HG02970 (cell line): Measurements from ENCODE around the gene USP10.
"Not testable (repeated sequence)": the region's sequence is repeated elsewhere in the genome, so short reads cannot be mapped to it uniquely, and the experiment has no call there.

ENCODE experiments used
- ATAC-seq: cut with Tn5 transposase; IDR thresholded peaks from one replicate; pipeline ENCODE4 v1.9.1; 2021; ENCODE audit warnings: mild to moderate bottlenecking, moderate library complexity, moderate number of reproducible peaks; ENCODE audit not compliant: unreplicated experiment, low FRiP score

USP10 gene

DNA sequence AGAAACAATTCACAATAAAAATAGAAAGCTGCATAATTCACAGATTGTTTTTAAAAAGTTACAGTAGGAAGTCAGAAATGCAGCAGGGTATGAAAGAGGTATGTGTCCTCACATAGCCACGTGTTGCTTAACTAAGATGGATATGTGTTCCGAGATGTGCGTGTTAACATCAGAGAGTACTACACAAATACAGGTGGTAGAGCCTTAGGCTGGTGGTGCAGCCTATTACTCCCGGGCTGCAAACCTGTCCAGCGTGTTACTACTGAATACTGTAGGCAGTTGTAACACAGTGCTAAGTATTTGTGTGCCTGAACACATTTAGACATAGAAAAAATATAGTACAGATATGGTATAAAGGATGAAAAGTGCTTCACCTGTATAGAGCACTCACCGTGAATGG, 46.4 kb downstream of the USP10 start:
- no peak for ATAC-seq

DNA sequence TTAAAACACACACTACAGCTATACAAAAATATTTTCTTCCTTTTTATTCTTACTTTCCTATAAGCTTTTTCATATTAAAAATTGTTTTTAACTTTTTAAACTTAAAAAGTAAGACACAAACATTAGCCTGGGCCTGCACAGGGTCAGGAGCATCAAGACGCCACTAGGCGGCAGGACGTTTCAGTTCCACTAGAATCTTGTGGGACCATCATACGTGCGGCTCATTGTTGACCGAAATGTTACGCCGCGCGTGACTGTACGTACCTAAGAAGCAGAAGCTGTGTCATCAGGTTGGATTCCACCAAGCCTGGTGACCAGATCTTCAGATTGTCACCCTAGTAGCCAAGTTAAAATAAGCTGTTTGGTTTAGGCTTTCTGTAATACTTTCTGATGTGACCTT, 47.1 kb downstream of the USP10 start:
- no peak for ATAC-seq

DNA sequence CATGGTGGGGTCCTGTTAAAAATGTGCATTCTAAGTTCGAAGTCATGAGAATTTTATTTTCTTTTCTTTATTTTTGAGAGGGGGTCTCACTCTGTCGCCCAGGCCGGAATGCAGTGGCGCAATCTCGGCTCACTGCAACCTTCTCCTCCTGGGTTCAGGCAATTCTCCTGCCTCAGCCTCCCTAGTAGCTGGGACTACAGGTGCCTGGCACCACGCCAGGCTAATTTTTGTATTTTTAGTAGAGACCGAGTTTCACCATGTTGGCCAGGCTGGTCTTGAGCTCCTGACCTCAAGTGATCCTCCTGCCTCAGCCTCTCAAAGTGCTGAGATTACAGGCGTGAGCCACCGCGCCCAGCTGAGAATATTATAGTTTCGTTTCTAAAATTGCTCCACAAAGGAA, 48.4 kb downstream of the USP10 start:
- ATAC-seq: not testable (repeated sequence)

DNA sequence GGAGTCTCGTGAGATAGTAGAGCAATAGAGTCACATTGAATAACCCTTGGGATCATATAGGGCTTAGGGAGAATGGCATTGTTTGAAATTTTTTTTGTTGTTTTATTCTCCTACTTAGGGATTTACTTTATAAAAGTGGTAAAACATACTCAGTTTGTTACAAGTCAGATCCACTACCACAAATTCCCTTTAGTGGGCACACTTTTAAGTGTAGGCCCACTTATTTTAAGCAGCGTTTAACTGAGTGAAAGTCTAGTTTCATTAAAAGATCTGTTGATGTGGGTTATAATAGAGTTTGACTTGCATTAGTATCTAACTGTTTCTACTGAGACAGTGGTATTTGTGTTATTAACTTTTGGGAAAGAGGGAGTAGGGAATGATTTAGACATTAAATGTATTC, 49.3 kb downstream of the USP10 start:
- no peak for ATAC-seq

DNA sequence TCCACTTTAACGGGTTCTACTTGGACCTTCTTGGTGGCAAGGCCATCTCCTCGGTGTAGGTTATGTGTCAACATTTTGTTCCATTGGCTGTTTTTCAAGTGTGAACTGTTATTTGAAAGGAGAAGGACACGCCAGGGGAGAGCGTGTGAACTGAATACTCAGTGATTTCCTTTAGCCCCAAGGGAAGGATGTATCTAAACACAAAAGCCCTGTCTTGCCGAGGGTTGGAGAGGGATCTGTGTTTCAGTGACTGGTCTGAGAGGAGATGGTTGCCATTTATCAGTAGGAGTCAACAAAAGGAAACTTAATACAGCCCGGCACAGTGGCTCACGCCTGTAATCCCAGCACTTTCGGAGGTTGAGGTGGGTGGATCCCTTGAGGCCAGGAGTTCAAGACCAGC, 50.0 kb downstream of the USP10 start:
- ATAC-seq: no peak

DNA sequence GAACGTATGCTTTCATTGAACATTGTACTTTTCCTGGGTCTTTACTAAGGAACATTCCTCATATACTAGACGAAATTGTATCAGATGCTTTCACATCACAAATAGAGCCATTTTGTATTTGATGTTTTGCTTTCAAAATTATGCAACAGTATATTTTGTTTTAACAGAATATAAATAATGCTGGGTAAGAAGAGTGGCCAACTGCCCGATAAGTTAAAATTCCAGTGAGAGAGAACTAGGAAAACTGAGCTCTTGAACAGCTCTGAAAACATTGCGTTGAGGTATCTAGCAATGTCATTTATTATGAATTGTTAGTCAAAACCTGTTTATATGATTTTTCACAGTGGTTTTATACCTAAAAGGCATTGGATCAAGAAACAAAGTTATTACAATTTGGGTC, 50.8 kb downstream of the USP10 start:
- ATAC-seq: no peak

DNA sequence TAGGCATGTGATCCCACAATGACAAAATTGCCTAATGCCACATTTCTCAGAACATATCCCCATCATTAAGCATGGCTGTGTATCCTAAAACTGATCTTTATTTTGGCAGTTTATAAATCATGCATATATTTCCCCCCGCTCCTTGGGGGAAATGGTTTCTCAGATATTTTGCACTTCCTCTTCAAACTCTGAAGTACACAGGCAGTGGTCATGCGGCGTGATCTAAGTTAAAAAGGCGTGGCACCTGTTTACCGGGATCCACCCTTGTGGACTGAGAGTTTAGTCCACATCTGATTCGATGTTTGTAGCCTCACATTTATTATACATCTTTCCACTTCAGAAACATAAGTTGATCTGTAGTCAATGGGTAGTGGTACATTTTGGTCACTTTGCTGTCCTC, 51.4 kb downstream of the USP10 start:
- ATAC-seq: no peak

DNA sequence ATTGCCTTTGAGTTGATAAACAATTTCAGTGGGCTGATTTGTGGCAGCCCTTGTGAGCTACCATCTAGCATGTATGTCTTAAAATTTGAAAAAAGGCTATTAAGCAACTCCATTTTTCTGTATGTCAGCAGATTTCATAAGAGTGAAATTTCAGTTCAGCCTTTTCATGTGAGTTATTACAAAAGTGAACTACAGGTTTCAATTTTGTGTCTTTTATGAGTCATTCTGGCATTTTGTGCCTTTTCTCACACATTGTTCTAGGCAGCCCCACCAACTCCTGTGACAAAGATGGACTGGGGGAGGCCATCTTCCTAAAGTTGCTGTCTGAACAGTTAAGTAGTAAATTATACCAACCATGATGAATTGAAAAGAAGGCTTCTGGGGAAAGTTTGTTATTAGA, 52.1 kb downstream of the USP10 start:
- no peak for ATAC-seq

DNA sequence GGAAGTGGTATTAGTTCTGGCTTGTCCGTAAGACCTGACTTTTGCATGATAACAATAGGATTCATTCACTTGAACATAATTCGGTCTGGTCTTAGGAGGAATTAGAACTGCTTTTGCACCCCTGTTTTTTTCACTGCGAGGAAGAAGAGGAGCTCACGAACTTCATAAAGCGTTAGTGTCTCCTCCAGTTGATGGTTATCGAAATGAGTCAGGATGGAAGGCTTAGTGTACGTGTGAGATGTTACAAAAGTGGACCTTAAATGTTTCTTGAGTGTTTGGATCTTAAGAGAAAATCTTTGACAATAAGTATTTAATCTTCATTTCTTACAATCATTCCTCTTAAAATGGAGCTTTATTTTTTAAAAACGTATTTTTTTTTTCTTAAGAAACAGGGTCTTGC, 52.8 kb downstream of the USP10 start:
- ATAC-seq: no peak

DNA sequence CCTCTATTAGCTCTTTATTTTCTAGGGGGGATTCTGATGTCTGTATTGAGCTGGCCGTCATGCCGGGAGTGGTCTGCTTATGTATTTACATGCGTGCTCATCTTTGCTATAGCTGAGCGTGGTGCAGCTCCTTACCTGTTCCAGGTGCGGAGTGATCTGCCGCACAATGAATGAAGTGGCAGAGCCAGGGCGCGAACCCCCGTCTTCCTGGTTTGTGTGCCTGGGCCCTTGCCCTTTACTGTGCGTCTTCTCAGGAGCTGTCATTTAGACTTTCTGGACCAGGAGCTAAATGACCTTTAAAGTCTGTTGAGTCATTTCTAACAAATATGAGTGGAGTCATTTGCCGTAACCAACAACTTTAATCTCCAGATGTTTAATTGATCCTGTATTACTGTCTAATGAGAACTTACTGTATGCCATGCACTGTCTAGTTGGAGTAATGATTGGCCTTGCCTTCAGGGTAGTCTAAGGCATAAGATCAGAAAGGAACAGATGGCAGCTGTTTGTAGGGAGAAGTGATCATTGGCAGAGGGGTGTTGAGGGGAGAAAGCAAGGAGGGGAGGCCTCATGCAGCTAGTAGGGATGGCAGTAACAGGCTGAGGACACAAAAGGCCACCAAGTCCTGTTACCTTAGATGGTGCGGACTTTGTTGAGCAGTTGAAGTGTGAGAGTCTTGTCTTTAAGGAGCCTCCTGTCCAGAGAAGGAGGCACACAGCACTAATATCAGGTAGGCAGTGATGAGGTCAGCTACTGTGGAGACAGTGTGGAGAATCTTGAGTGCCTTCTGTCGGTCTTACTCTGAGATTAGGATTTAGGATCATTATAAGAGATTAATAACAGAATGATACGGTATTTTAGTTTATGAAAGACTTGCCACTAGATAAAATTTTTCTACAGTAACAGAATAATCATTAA, 53.9 kb downstream of the USP10 start:
- ATAC-seq: no peak

DNA sequence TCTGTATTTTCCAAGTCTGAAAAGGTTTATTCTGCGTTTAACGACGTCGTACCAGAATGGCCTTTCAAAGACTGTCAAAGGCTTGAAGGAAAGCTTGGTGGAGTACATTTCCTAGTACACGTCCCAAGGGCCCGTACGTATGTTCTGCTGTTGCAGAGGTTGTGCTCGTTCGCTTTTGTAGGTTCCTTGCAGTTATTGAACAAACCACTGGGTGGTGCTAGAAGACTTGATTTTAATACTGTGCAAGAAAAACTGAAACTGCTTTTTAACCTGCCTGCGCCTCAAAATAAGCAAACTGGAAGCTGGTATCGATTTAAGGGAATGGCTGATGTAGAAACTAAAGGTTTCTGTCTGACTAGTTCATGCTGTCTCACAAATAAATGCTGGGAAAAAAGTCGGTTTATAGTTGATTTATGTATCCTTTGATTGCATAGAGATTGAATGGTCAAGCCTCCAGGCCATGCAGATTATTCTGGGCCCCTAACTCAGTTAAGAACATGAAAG, 54.6 kb downstream of the USP10 start:
- no peak for ATAC-seq

DNA sequence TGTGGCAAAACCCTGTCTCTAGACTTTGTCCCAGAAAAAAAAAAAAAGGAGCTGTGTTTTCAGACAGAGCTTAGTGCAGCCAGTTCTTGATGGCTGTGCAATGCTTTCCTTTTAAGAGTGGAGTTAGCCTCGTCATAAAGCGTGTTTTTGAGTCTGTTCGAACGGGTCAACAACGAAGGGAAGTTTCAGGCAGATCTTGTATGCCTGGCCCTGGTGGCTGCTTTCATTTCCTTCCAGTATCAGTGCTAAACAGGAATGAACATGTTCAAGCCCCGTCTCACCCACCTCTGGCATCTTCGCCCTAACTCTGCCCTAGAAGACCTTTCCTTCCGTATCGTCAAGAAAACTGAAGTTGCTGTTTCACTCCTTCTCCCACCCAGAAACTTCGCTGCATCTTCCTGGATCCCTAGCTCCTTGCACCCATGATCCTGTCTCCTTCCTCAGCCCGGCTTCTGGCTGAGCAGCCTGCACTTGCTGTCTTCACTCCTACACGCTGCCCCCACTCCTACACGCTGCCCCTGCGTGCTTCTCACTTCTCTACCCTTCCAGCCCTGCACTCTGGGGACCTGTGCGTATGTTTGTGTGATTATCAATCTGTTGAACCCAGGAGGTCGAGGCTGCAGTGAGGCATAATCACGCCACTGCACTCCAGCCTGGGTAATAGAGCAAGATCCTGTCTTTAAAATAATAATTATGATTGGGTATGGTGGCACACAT, 55.3 kb downstream of the USP10 start:
- ATAC-seq: no peak

DNA sequence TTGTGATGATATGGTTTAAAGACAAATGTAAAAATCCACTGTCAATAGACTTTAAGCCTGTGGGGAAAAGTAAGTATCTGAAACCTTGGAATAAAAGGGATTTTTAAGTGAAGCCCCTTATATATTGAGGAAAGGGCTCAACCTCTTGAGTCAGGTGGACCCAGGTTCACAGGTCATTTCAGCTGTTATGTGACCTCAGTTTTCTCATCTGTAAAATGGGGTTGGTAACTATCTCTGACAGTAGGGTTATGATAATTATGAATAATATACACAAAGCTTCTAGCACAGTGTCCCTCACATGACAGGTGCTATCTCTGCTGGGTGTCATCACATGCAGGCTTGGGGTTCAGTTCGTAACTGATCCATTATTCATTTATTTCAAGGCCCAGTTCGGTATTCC, 57.0 kb downstream of the USP10 start:
- ATAC-seq: no peak

DNA sequence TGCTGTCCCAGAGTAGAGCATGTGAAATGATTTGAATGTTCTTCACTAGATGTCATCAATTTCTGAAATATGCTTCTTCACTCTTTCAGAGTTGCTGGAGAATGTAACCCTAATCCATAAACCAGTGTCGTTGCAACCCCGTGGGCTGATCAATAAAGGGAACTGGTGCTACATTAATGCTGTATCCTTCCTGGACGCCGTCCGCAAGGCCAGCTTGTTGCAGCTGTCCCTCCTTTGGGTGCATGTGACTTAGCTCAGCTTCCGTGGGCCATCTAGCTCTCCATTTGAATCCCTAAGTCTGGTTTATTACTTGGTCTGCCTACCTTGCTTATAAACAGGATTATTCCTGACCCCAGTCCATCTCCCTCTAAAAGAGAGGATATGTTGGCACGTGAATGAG, 58.8 kb downstream of the USP10 start:
- no peak for ATAC-seq

DNA sequence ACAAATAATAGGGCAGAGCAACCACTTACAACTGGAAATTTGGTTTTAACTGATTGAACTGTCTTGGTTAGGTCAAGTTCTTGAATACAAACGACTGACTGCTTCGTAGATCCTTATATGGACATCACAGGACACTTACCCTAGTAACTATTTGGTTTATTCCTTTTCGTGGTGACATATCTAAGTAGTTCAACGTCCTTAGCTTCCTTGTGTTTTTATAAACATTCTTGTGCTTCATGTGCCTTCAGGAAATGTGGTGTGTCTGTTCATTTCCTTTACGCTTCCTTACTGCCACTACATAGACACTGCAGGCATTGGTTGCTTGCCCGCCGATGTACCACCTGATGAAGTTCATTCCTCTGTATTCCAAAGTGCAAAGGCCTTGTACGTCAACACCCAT, 59.3 kb downstream of the USP10 start:
- ATAC-seq: no peak

DNA sequence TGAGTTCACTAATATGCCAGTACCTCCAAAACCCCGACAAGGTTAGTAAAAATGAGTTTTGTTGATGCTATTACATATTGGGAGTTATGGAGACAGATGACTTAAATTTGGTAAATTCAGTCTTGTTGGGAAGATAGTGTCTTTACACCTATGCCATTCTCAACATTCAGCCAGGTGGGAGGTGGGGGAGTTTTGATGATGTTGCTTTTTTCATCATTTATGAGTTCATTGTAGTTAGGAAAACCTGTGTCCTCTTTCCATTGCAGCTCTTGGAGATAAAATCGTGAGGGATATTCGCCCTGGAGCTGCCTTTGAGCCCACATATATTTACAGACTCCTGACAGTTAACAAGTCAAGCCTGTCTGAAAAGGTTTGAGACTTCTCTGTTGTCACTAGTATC, 60.1 kb downstream of the USP10 start:
- no peak for ATAC-seq

DNA sequence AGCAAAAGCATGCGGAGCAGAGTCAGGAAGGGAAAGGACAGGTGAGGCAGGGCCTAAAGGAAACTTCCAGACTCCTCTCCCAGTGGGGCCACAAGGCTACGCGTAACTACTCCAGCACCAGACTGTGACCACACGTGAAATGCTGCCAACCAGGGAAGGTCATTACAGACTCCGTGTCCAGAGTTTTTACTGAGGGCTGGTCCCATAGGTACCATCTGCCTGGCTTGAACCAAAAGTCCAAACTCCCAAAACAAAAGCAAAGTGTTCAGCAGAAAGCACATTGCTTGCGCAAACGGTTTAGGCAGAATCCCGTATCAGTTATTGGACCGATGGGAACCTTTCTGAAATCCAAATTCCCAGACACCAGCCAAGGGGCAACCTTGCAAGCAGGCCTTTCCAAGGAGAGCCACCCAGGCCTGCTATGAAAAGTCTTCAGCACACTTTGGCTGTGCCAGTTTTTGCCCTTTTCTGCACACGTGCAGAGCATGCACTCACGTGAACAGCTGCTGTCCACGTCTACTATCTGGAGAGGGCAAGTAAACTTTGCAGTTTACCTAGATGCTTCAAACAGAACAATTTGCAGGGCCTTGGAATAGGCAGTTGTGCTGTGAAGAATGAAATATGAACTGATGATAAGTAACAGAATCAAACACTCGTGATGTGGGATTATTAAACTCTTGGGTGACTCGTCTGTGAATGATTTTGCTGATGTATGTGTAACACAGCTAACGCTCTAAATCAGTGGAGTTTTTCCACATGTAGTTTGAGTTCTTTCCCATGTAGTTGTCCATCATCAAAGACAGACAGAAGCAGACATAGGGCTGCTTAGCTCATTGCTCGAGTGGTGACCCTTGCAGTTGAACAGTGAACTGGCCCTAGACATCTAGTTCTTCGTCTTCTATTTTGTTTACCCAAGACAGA, 61.9 kb downstream of the USP10 start:
- no peak for ATAC-seq

DNA sequence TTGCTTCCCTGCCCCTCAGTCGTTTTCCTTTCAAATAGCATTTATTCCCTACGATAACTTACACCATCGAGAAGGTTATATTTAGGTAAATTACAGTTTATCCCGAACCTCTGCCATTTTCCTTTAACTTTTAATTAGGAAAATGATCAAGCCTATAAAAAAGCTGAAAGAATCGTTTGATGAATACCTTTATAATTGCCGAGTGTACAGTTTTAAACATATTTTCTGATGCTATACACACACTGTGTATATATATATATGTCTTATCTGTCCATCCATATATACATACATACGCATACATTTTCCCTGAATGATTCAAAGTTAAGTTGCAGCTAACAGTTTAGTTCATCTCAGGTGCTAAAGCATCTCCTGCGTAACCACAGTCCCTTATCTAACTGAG, 63.4 kb downstream of the USP10 start:
- ATAC-seq: no peak

DNA sequence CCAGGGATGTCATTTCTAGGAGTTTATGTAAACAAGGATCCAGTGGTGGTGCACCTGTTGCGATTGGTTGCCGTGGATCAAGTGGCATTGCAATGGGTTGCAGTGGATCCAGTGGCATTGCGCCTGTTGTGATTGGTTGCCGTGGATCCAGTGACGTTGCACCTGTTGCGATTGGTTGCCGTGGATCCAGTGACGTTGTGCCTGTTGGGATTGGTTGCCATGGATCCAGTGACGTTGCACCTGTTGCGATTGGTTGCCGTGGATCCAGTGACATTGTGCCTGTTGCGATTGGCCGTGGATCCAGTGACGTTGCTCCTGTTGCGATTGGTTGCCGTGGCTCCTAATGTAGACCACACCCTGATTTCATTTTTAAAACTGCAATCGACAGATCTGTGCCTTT, 63.8 kb downstream of the USP10 start:
- ATAC-seq: no peak

DNA sequence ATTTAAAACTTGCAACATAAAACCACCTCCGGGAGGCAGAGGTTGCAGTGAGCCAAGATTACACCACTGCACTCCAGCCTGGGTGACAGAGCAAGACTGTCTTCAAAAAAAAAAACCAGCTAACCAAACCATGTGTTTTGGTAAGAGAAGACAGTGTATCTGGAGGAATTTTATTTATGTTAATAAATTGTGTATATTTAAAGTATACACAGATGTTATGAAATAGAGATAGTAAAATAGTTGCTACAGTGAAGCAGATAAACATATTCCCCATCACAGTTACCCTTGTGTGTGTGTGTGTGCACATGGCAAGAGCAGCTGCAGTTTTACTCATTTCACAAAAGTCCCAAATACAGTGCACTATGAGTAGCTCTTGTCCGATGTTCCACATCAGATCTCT, 65.2 kb downstream of the USP10 start:
- ATAC-seq: no peak
